GM12872 (cell line): ENCODE measurements around the gene STYXL1.

Experiments used
- CTCF ChIP-seq: IDR thresholded peaks from 3 replicates; pipeline ENCODE4 v1.5.1; 2011; ENCODE audit warnings: low read depth, mild to moderate bottlenecking, low read length, moderate library complexity; ENCODE audit not compliant: insufficient read depth

STYXL1 gene

GRCh38 chr7:75989500-75990388 is 58.1 kb downstream of the STYXL1 start:
- no peak for TF ChIP-seq CTCF

- no peak for TF ChIP-seq CTCF
Observed at GRCh38 chr7:75988568-75989499, 59.0 kb downstream of the STYXL1 start.

- TF ChIP-seq CTCF: no peak
Observed at GRCh38 chr7:75987805-75988567, 59.8 kb downstream of the STYXL1 start.

- no peak for TF ChIP-seq CTCF
Observed at GRCh38 chr7:75987026-75987804, 60.6 kb downstream of the STYXL1 start.

GRCh38 chr7:75986147-75986781 is 61.5 kb downstream of the STYXL1 start:
- no peak for TF ChIP-seq CTCF

GRCh38 chr7:75985518-75986146 is 62.2 kb downstream of the STYXL1 start:
- TF ChIP-seq CTCF: no peak
